Muscle layer of duodenum (tissue), 2 donors: ENCODE measurements around the gene NEDD4L.

Experiments used
- H3K27ac ChIP-seq: one replicate; pipeline ENCODE4 v1.7.0; 2013; ENCODE audit warnings: mild to moderate bottlenecking, low read length
- H3K27me3 ChIP-seq: one replicate; pipeline ENCODE4 v1.7.0; 2013; ENCODE audit warnings: low read depth, mild to moderate bottlenecking, control low read depth, low read length
- H3K36me3 ChIP-seq, 2 donors: one replicate each; pipeline ENCODE4 v1.7.0; 2013; ENCODE audit warnings: low read length in 2 of 2, control low read depth in 1 of 2, mild to moderate bottlenecking in 1 of 2; ENCODE audit not compliant: insufficient read depth in 2 of 2, control insufficient read depth in 1 of 2
- H3K4me1 ChIP-seq, 2 donors: one replicate each; pipeline ENCODE4 v1.7.0; 2013; ENCODE audit warnings: low read length in 2 of 2, mild to moderate bottlenecking in 2 of 2, control low read depth in 1 of 2, moderate library complexity in 1 of 2; ENCODE audit not compliant: insufficient read depth in 2 of 2, control insufficient read depth in 1 of 2
- H3K4me3 ChIP-seq, 2 donors: one replicate each; pipeline ENCODE4 v1.7.0; 2013; ENCODE audit warnings: low read length in 2 of 2, low read depth in 1 of 2, mild to moderate bottlenecking in 1 of 2
- H3K9me3 ChIP-seq, 2 donors: one replicate each; pipeline ENCODE4 v1.7.0; 2013; ENCODE audit warnings: low read length in 2 of 2, control low read depth in 1 of 2, mild to moderate bottlenecking in 1 of 2; ENCODE audit not compliant: control insufficient read depth in 1 of 2
- donor health status: healthy.

Gene NEDD4L

DNA sequence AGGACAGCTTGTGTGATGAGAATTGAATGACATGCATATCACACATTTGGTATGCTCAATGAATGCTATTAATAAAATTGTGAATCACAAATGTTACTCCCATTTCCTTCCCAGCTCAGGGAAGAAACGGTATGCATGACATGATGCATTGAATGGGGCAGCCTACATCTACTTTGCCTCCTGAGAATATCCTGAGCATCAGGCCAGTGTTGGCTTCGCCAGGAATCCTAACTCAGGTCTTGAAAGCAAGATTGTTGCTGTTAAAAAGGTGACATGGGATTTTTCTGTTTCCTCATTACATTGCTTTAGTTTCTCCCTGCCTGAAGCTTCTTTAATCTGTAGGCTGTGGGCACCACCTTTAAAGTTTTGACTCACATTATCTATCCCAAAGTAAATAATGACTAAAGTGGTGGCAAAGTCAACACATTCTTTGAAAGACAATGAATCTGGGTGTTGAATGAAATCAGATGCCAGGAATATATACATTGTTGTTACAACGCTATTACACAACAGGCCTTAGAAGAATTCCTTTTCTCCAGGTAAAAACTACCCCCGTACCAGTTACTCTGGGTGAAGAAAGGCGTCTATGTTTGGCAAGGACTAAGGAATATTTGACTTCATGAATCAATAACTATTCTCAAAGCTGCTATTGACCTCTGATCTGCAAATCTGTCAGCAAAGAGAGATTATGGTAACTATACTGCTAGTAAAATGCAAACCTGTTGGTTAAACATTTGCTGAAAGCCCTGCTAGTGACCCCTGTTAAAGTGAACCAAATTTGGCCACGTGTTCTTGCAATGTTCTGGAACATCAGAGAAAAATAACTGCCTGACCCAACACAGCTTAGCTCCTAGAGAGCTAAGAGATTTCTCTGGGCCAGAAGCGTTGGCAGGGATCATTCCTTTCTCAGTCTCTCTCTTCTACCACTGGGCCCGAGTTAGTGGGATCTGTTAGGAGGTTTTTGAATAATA, 30.5 kb upstream of the NEDD4L start:
- Histone ChIP-seq H3K27ac (peak overlapping the region; percentile 32), H3K9me3 (no peaks in the 10 kb centered on the region), H3K4me1 (peaks cover 0 to 4% of the 10 kb centered on the region in 2 donors), H3K27me3 (no peaks in the 10 kb centered on the region), H3K36me3 (no peaks in the 10 kb centered on the region), H3K4me3 (no peak overlapping the region)

- no peaks in the 10 kb centered on the region for H3K27me3 ChIP-seq
- no peaks in the 10 kb centered on the region for H3K36me3 ChIP-seq
Observed at GRCh38 chr18:58015065-58015780, 28.8 kb upstream of the NEDD4L start.

GRCh38 chr18:58017267-58017666, 26.8 kb upstream of the NEDD4L start:
- no peak overlapping the region for H3K4me3 ChIP-seq
- no peak overlapping the region for H3K27ac ChIP-seq
- H3K4me1 ChIP-seq = peaks cover 0 to 4% of the 10 kb centered on the region in 2 donors
- H3K9me3 ChIP-seq = no peaks in the 10 kb centered on the region
- H3K36me3 ChIP-seq = no peaks in the 10 kb centered on the region
- H3K27me3 ChIP-seq = no peaks in the 10 kb centered on the region

More at GRCh38 chr18:58015065-58015780, 28.8 kb upstream of the NEDD4L start:
- H3K9me3 ChIP-seq = no peaks in the 10 kb centered on the region
- H3K4me3 ChIP-seq = no peak overlapping the region
- peaks cover 0 to 4% of the 10 kb centered on the region in 2 donors for H3K4me1 ChIP-seq
- no peak overlapping the region for H3K27ac ChIP-seq

DNA sequence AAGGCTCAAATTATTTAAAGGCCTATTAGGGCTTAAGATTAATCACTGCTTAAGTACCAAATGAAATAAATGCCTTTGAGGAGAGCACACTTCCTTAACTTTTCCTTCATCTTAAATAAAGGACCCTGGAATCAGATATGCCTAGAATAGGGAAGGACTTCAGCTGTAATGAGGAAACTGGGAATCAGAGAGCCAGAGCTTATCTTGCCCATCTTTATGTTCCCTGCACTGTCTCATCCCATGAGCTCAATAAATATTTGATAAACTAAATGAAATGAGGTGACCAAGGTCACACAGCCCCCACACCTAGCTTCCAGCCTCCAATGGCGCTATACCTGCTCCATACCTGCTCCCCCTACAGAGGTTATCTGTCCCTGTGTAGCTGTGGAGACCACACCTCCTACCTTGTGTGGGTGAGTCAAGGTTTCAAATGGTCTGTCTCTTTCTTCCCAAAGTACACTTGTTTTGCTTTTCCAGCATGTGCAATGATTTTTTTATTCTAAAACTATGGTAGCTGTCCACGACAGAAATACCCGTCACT, 23.4 kb upstream of the NEDD4L start:
- Histone ChIP-seq H3K9me3 (no peaks in the 10 kb centered on the region), H3K27ac (no peak overlapping the region), H3K4me1 (no peaks in the 10 kb centered on the region), H3K36me3 (no peaks in the 10 kb centered on the region), H3K27me3 (no peaks in the 10 kb centered on the region), H3K4me3 (no peak overlapping the region)

DNA sequence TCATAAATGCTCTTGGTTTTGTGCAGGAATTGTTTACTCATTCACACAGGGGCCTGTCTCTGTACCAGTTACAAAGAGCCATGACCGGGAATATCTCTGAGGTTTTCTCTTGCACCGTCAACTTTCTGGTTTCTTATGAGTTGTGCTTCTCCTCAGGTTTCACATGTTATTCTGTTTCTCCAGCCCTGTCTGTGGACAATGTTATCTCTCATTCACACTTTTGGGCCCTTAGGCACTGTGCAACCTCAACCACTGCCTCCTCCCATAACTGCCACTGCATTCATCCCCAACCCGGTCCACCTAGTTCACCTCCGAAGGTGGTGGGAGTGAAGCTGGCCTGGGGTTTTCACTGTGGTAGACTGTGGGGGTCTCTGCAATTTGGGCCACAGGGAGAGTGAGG, 22.5 kb upstream of the NEDD4L start:
- H3K4me1 ChIP-seq = no peaks in the 10 kb centered on the region
- no peaks in the 10 kb centered on the region for H3K36me3 ChIP-seq
- H3K4me3 ChIP-seq = no peak overlapping the region
- H3K27me3 ChIP-seq = no peaks in the 10 kb centered on the region
- no peak overlapping the region for H3K27ac ChIP-seq
- no peaks in the 10 kb centered on the region for H3K9me3 ChIP-seq

GRCh38 chr18:58023108-58023507, 20.9 kb upstream of the NEDD4L start:
- Histone ChIP-seq H3K36me3 (no peaks in the 10 kb centered on the region), H3K27me3 (no peaks in the 10 kb centered on the region), H3K4me3 (no peak overlapping the region), H3K9me3 (no peaks in the 10 kb centered on the region), H3K4me1 (no peaks in the 10 kb centered on the region), H3K27ac (no peak overlapping the region)

- Histone ChIP-seq H3K36me3 (no peaks in the 10 kb centered on the region), H3K27ac (no peak overlapping the region), H3K27me3 (no peaks in the 10 kb centered on the region), H3K9me3 (no peaks in the 10 kb centered on the region), H3K4me3 (no peak overlapping the region), H3K4me1 (no peaks in the 10 kb centered on the region)
Observed at GRCh38 chr18:58024139-58024538, 19.9 kb upstream of the NEDD4L start.

- Histone ChIP-seq H3K27me3 (no peaks in the 10 kb centered on the region), H3K4me1 (no peaks in the 10 kb centered on the region), H3K9me3 (no peaks in the 10 kb centered on the region), H3K36me3 (no peaks in the 10 kb centered on the region), H3K27ac (no peak overlapping the region), H3K4me3 (no peak overlapping the region)
Observed at GRCh38 chr18:58025205-58025604, 18.8 kb upstream of the NEDD4L start.

DNA sequence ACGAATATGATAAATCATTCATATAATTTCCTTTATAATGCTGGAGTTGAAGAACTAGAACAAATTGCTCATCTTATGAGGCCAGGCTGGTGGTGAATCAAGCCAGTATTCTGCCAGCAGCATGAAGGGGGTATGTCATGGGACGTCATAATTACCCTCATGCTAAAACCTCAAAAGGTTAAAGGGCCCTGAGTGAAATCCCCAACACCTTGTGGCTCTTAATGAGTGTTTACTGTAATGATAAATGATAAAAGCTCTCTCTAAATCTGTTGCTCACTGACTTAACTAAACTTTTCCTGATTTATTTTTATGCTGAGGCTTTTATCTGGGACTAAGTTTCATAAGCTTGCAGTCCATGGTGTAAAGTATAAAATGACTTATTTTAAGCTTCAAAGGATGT, 18.3 kb upstream of the NEDD4L start:
- Histone ChIP-seq H3K36me3 (no peaks in the 10 kb centered on the region), H3K27ac (no peak overlapping the region), H3K9me3 (no peaks in the 10 kb centered on the region), H3K27me3 (no peaks in the 10 kb centered on the region), H3K4me1 (no peaks in the 10 kb centered on the region), H3K4me3 (no peak overlapping the region)

GRCh38 chr18:58026395-58026794, 17.6 kb upstream of the NEDD4L start:
- Histone ChIP-seq H3K27me3 (no peaks in the 10 kb centered on the region), H3K27ac (no peak overlapping the region), H3K4me3 (no peak overlapping the region), H3K36me3 (no peaks in the 10 kb centered on the region), H3K9me3 (no peaks in the 10 kb centered on the region), H3K4me1 (no peaks in the 10 kb centered on the region)

- H3K27ac ChIP-seq = no peak overlapping the region
- no peaks in the 10 kb centered on the region for H3K27me3 ChIP-seq
- no peak overlapping the region for H3K4me3 ChIP-seq
- no peaks in the 10 kb centered on the region for H3K4me1 ChIP-seq
- no peaks in the 10 kb centered on the region for H3K9me3 ChIP-seq
- no peaks in the 10 kb centered on the region for H3K36me3 ChIP-seq
Observed at GRCh38 chr18:58026857-58027256, 17.2 kb upstream of the NEDD4L start.
